ENCODE results near the gene MRPL22.
"Not testable (repeated sequence)": the region's sequence is repeated elsewhere in the genome, so short reads cannot be mapped to it uniquely, and the experiment has no call there.

MRPL22 gene

DNA sequence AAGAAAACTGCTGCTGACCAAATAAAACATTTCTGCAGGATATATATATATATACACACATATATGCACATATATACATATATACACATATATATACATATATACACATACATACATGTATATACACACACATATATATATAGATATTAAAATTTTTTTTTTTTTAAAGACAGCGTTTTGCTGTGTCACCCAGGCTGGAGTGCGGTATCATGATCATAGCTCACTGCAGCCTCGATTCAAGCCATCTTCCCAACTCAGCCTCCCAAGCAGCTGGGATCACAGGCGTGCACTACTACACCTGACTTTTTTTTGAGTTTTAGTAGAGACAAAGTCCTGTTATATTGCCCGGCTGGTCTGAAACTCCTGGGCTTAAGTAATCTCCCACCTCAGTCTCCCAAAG lies 2.7 kb downstream of the MRPL22 start:
- no peak for DNase-seq

DNA sequence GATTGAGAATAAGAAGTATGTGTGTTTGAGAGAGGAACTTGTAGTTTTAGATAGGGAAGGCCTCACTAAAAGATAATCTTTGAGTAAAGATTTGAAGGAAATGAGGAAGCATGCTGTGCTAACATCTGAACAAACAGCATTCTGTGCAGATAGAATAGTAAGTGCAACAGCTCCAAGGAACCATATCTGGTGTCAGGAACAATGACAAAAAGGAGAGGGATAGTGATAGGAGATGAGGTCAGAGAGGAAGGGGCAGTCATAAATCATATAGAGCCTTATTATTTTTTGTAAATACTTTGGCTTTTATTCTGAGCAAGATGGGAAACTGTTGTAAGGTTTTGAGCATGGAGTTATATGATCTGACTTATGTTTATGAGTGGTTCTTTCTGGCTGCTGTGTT lies 3.8 kb downstream of the MRPL22 start:
- no peak for DNase-seq

DNA sequence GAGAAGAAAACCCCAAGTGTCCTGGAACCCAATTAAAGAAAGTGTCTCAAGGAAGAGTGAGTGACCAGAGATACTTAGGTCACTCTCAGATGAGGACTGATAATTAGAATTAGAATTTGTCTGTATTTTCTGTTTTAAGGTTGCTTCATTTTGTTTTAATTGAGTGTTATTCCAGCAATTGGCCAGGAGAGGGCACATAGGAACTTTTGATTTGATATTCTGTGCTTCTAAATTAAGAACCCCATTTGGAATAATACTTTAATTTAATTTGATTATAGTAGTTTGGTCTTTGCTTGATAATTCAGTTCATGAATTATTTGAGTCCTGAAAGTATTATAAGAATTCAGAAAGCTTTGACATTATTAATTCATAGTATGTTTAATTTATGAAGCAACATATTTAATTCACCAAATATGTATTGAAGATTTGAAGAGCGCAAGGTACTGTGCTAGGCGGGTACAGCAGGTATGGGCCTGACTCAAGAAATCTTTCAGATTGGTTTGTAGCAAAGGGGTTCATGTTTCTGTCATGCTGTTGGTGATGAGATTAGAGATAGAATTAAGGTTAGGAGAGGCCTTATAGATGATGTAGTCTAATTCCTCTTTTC lies 4.9 kb downstream of the MRPL22 start:
- peak; percentile 52 for DNase-seq

DNA sequence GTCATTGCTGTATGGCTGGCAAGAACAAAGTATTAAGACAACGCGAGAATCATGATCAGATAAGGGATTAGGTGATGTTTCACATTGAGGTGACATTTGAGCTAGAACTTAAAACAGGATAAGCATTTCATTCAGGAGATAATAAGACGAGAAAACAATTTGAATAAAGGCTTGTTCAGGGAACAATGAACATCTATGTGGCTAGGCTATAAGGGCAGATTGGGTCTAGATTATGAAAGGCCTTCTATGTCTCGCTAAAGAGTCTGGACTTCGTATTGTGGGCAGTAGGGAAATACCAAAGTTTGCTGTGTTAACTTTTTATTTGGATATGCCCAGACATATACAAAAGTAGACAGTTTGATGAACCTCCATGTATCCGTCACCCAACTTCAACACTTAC lies 6.9 kb downstream of the MRPL22 start:
- DNase-seq: no peak

DNA sequence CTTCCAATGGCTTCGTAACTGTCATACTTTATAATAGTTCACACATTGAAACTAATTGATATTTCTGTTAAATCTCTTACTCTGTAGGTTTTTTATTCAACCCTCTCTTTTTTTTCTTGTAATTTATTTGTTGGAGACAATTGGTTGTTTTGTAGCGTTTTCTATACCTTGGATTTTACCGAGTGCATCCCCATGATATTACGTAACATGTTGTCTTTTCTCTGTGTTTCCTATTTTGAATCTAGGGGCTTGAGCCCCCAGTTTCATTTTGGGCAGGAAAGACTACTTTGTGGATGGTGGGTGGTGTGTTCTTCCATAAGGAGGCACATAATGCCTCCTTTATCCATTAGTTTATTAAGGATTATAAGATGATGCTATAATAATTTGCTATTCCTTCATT lies 7.4 kb downstream of the MRPL22 start:
- no peak for DNase-seq

DNA sequence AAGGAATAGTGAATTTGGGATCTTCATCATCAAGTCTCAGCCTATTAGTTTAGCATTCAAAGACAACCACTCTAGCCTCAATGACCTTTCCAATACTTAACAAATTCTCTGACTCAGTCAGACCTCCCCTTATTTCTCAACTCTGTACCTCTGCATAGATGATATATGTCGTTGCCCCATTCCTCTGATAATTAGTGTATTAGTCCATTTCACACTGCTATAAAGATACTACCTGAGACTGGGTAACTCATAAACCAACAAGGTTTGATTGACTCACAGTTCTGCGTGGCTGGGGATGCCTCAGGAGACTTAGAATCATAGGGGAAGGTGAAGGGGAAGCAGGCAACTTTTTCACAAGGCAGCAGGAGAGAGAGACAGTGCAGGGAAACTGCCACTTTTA lies 8.9 kb downstream of the MRPL22 start:
- DNase-seq: no peak

DNA sequence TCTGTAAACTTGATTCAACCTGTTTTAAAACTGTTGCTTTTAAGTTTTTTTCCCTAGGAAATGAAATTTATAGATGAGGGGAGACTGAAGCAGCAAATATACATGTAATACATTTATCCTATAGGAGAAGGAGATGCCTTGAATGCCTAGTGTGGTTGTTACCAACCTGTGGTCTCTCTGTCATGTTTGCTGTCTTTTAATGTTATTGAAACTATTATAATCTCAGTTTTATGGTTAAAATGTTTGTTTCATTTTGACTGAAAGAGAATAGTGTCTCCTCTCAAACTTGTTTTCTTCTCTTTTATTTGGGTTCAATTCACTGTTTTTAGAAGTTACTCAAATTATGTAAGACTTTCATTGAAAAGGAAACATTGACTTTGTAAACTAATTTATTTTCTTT lies 15.8 kb downstream of the MRPL22 start:
- DNase-seq: no peak

DNA sequence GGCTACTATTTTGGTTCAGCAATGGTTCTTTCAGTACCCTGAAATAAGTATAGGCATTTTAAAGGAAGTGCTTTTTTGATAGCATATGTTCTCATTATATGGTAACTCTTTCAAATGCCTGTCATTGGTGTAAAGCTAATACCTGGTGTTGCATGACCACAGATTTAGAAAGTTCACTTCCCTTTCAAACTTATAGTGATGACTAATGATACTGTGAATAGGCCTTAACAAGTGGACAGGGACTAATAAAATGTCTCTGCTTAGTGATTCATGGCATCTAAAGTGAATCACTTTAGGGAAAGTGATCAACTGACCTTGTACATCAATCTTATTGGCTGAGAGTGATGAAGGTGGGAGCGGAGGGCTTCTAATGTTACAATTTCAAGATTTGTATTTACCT lies 21.6 kb downstream of the MRPL22 start:
- no peak for DNase-seq

DNA sequence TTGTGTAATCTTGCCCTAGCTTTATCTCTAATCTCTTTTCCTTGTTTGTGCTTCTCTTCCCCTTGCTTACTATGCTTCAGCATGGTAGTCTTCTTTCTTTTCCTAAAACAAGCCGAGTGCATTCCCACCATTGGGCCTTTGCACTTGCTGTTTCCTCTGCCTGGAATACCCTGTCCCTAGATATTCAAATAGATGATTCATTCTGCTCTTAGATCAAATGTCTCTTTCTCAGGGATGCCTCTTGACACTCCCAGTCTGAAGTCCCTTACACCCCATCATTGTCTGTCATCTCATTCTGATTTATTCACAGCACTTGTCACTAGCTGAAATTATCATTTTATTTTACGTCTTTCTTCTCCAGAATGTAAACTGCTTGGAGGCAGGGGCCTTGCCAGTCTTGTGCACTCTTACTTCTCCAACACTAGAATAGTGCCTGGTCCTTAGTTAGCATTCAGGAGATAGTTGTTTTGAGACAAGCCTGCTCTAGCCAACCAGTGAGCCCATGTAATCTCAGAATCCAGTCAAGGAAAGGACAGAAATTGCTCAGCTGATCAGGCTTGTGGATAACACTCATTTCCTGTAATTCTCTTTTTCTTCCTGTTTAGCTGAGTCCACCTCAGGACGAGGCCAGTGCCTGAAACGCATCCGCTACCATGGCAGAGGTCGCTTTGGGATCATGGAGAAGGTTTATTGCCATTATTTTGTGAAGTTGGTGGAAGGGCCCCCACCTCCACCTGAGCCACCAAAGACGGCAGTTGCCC lies 25.4 kb downstream of the MRPL22 start:
- no peak for DNase-seq

DNA sequence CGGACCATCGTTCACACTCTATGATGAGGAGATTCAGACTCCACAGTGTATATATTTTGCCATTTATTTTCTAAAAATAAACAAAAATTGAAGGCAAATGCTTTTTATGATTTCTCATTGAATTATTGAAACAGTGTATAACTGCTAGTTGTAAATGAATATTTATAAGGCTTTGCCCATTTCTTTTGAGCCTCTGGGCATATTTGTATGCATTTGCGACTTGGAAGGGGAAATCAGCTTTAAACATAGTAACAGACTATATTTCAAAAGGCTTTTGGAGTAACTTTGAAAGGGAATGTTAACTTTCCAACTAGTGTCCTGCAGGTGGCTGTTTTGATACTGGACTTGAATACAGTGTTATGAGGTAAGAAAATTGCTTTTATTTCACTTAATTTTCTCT lies 26.0 kb downstream of the MRPL22 start:
- no peak for DNase-seq

DNA sequence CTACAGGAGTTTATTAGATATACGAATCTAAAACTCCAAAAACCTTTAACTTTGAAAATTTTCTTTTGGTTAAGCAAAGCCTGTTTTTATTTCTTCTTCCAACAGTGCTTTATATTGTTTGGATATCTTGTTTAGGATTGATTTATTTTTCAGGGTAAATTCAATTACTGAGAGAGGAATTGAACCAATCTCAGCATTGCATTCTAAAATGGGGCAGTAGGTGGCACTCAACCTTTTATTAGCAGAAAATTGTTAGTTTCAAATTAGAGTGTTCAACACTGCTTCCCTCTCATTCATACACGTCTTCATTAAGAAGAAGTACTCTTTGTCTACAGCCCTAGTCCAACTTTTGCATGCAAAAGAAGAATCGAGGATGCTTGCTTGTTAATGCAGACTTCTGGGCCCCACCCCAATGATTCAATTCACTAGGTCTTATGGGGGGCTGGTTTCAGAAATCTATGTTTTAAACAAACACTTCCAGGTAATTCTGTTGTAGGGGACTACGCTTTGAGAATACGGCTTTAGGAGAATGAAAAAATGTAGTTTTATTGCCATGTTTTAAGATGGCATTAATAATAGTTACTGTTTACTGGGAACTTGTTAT lies 26.6 kb downstream of the MRPL22 start:
- DNase-seq: peak; percentile 32

DNA sequence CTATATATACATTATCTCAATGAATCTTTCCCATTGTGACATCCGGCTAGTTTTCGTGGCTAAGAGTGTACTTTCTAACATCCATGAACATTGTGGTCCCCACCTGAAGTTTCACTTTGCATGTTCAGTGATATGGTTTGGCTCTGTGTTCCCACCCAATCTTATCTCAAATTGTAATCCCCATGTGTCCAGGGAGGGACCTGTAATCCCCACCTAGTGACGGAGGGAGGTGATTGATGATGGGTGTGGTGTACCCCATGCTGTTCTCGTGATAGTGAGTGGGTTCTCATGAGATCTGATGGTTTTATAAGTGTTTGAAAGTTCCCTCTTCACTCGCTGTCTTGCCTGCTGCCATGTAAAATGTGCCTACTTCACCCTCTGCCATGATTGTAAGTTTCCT lies 28.1 kb downstream of the MRPL22 start:
- DNase-seq: no peak

DNA sequence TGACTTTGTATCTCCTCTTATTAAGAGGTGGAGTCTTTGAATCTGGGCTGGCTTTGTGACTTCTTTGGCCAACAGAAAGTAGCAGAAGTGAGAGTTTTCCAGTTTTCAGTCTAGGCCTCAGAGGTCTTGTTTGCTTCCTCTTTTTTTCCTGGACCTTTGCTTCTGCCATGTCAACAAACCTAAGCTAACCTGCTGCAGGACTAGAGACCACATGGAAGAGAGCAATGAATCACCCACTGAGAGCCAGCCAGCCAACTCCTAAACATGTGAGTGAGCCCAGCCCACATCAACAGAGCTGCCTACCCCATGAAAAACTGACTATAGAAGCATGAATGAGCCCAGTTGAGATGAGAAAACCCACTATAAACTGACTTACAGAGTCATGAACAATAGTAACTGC lies 29.9 kb downstream of the MRPL22 start:
- no peak for DNase-seq

DNA sequence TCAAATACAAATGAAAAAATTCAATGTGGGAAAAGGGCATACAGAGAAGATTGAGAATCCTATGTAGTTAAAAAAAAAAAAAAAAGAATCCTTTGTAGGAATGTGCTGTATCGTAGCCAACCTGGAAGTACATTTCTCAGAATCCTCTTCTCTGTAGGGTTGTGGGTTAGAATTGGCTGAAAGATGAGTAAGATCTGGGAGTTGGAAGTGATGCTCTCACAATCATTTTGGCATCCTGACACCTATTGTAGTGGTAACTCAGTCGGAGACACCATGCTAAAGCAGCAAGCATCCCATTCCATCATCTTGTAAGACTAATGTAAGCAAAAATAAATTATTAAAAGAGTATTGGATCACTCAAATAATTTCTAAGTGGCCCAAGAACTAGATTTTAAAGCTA lies 30.6 kb downstream of the MRPL22 start:
- no peak for DNase-seq

DNA sequence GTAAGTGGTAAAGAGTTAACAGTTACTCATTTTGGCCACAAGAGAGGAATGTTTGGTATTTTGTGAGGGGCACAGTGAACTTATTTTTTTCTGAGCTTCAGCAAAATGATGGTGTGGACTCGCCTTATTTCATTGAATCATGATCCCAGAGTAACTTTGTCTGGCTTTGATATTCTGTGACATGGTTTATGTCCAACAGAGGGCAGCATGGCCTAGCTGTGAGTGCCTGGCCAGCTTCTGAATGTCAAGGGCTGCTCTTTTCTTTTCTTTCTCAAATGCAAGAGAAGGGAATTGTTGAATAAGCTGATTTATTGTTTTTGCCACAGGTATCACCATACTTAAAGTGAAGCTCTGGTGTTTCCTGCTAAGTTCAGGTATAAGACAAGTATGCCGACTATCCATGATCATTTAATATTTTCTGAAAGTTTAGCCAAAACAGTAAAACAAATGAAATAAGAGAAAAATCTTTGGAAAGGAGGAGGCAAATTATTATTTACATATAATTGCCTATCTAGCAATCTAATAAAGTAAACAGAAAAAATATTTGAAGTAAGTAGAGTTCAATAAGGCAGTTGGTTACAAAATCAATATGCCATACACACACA lies 31.7 kb downstream of the MRPL22 start:
- peak; percentile 73 for DNase-seq

DNA sequence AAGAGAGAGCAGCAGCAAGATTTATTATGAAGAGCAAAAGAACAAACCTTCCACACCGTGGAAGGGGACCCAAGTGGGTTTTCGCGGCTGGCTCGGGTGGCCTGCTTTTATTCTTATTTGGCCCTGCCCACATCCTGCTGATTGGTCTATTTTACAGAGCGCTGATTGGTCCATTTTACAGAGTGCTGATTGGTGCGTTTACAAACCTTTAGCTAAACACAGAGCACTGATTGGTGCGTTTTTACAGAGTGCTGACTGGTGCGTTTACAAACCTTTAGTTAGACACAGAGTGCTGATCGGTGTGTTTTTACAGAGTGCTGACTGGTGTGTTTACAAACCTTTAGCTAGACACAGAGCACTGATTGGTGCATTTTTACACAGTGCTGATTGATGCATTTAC lies 35.2 kb downstream of the MRPL22 start:
- DNase-seq: not testable (repeated sequence)

DNA sequence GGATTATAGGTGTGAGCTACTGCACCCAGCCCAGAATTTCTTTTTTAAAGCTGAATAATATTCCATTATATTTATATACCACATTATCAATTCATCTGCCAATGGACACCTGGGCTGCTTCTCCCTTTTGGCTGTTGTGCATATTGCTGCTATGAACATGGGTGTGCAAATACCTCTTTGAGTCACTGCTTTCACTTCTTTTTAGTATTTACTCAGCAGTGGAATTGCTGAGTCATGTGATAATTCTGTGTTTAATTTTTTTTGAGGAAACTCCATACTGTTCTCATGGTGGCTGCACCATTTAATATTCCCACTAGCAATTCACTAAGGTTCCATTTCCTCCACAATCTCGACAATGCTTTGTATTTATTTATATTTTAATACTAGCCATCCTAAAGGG lies 36.5 kb downstream of the MRPL22 start:
- DNase-seq: no peak

DNA sequence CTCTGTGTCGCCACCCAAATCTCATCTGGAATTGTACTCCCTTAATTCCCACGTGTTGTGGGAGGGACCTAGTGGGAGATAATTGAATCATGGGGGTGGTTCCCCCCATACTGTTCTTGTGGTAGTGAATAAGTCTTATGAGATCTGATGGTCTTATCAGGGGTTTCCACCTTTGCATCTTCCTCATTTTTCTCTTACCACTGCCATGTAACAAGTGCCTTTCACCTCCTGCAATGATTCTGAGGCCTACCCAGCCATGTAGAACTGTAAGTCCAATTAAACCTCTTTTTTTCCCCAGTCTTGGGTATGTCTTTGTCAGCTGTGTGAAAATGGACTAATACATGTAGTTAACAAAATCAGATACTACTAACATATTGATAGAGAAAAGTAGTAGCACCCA lies 37.4 kb downstream of the MRPL22 start:
- not testable (repeated sequence) for DNase-seq

DNA sequence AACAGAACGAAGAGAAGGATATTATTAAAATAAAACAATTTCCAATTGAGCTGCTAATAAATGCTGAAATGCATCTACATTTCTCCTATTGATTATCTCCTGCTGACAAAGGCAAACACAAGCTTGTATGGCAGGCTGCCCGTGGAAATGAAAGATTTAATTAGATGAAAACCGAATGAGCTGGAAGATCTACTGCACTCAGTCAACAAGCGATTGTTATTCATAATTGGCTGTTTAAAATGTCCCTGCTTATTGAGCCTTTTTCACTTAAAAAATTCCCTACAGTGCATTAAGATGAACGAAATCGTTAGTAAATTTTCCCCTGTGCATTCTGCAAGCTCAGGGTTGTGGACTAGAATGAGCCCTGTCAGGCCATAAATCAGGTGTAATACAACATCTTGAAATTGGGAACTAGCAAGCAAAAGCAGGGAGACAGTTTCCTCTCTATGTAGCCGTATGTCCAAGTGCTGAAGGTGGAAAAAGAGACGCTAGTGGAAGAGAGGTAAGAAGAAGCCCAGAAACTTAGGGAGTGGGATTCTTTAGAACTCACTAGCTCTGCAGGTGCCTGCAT lies 44.2 kb downstream of the MRPL22 start:
- peak; percentile 33 for DNase-seq

DNA sequence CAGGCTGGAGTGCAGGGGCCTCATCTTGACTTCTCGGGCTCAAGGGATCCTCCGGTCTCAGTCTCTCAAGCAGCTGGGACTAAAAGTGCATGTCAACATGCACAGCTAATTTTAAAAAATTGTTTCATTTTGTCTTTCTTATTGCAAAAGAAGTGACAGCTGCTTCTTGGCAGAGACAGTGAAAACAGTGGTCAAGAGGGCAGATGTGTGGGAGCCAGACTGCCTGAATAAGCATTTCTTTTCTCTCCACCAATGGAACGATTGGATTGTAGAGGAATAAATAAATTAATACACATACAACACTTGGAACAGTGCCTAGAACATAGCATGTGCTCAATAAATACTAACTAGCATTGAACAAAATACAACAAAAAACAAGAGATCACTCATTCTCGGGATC lies 45.3 kb downstream of the MRPL22 start:
- no peak for DNase-seq

DNA sequence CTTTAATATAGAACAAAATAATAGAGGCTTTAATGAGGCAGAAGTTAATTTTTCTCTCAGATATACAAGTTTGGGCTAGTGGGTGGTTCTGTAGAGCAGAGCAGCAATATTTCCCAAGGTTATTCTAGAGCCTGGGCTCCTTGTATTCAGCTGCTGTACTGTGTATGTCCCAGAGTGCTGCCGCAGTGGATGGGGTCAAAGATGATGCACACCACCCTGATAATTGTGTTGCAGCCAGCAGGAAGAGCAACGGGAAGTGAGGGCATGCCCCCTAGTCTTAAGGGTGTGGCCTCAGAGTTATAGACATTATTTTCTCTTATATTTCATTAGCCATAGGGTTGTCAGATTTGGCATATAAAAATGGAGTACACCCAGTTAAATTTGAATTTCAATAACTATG lies 48.8 kb downstream of the MRPL22 start:
- DNase-seq: no peak

DNA sequence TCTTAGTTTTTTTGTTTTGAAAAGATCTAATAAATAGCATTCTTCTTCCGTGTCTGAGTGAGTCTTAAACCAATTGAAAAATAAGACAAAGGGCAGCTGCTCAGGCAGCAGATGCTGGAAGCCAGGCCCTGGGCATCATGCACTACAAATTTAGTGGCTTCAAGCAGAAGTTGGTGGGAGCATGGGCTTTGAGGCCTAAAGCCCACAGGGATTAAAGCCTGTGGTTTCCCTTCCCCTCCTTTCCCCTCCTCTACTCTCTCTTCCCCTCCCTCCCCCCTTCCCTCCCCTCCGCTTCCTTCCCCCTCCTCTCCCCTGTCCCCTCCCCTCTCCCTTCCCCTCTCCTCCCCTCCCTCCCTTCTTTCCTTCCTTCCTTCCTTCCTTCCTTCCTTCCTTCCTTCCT lies 52.6 kb downstream of the MRPL22 start:
- DNase-seq: no peak

DNA sequence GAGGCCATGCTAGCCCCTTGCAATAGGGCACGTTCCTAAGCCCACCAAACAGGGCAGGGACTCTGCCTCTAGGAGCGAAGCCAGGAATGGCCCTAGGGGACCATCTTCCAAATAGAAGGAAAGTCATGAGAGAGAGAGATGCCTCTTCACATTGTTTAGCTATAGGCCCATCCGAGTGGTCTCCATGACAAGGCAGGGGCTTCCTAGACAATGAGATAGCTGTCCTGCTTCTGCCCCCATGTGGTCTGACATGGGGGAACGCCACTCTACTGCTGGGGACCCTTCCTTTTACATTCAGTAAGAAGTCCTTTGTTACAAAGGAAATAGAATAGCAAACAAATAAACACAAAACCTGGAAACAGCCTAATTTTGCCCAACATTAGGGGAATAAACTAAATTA lies 54.8 kb downstream of the MRPL22 start:
- no peak for DNase-seq

DNA sequence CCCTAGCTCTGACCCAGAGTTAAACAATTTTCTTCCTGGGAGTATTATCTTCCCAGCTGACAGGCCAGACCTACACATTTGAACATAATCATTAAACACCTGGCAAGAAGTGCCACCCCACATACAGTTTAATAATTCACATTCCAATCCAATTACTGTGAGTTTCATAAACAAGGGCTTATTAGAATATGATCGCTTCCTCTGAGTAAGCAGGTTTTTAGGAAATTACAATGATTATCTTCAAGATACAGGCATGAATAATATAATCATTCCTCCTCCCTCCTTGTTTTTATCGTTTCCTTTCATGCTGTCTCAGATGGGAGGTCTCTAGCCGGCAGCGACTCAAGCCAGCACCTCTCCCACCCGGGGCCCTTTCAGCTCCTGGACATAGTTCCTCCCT lies 56.9 kb downstream of the MRPL22 start:
- DNase-seq: no peak

Data from eye (tissue), 1 donor.